ENCODE data around the gene MTERF4. TPM values are rescaled to one million over a fixed set of nuclear protein-coding genes. Genes with fewer than 3 reads are reported as not detected.

Gene MTERF4
- total and polyA plus RNA-seq, 2 of the 8 experiments (the other 6 are each of a cell fraction or from before 2014, with no cell fraction given), result 25.9 to 28.5 TPM

- no peak overlapping the region for H3K9ac ChIP-seq (replicated peaks in 1 of 4; ENCODE audit: extremely low read depth in 1 of 4, low read depth in 3 of 4, low read length in 3 of 4)
- H3K14ac ChIP-seq (ENCODE audit: insufficient read length), result no peak overlapping the region
- no peak overlapping the region for H2AFZ ChIP-seq (ENCODE audit: low read length)
- peaks cover 6 to 20% (median 15%) of the 10 kb centered on the region in 4 experiments; a peak in 6 of 8 replicates for H3K36me3 ChIP-seq (ENCODE audit: control insufficient read depth in 2 of 4, insufficient read depth in 4 of 4, low read length in 3 of 4)
- POLR2A ChIA-PET (ENCODE audit: partially characterized antibody), result no interaction called here
- no peak for FAIRE-seq
- peaks cover 0 to 3% of the 10 kb centered on the region in 2 experiments for H4K20me1 ChIP-seq (replicated peaks in 1 of 2; ENCODE audit: control insufficient read depth in 1 of 2, insufficient read depth in 2 of 2, low read length in 2 of 2)
- no peaks in the 10 kb centered on the region; the same call in 1 of the 2 replicates for H3K79me1 ChIP-seq (ENCODE audit: low read depth, low read length)
- no peak overlapping the region for H3K56ac ChIP-seq (replicated peaks; ENCODE audit: insufficient read length, low read depth, low read length)
- no peak overlapping the region for H4K5ac ChIP-seq (ENCODE audit: insufficient read length, low read depth, low read length)
- no peaks in the 10 kb centered on the region for H3K4me1 ChIP-seq (replicated peaks in 1 of 4; ENCODE audit: control insufficient read depth in 3 of 4, insufficient read depth in 4 of 4, low read length in 3 of 4)
- no peak for DNase-seq (ENCODE audit: low read depth in 1 of 2, low spot score in 2 of 2)
- no peak overlapping the region for H2BK20ac ChIP-seq (ENCODE audit: low read length)
- no peak overlapping the region for H2BK120ac ChIP-seq (replicated peaks; ENCODE audit: low read depth, low read length)
- no peaks in the 10 kb centered on the region for H3K27me3 ChIP-seq (replicated peaks in 1 of 4; ENCODE audit: control insufficient read depth in 3 of 4, extremely low read depth in 1 of 4, insufficient read depth in 3 of 4, low read length in 3 of 4)
- H2BK5ac ChIP-seq (ENCODE audit: low read depth, low read length), result no peak overlapping the region
- no peak overlapping the region for H2AK5ac ChIP-seq (ENCODE audit: low read depth, low read length)
- no peak overlapping the region for H3K18ac ChIP-seq (ENCODE audit: extremely low read depth, low read length)
- H3K23me2 ChIP-seq (ENCODE audit: low read depth, low read length), result no peaks in the 10 kb centered on the region
- no peak overlapping the region for H3K4ac ChIP-seq (replicated peaks; ENCODE audit: insufficient read length, low read depth, low read length)
- no peak overlapping the region for H2BK15ac ChIP-seq (ENCODE audit: low read length)
- WGBS, 2 experiments (ENCODE audit: extremely low coverage in 1 of 2, insufficient coverage in 1 of 2, insufficient read length in 1 of 2, insufficient replicate concordance in 2 of 2, low coverage in 1 of 2, low lambda C conversion rate in 2 of 2, missing lambda C conversion rate in 1 of 2), result 83% methylated on average over 12 of the region's 12 CpGs; no CpG with 5 or more reads in 1 of the 2 experiments
- no peak overlapping the region for H3K4me2 ChIP-seq (ENCODE audit: insufficient read depth in 1 of 2, low read depth in 2 of 2, low read length in 2 of 2)
- no peak overlapping the region for H4K8ac ChIP-seq (ENCODE audit: extremely low read depth, insufficient read depth, low read length)
- H3K4me3 ChIP-seq (ENCODE audit: extremely low read depth in 1 of 4, insufficient read depth in 2 of 4, low read depth in 3 of 4, low read length in 4 of 4), result no peak overlapping the region
- CTCF ChIA-PET (ENCODE audit: partially characterized antibody), result interaction anchor here (1.2 kb wide), 1 partner anchor 51 kb away, joined by 4 read pairs; no protein-coding TSS in a partner anchor
- H3K9me3 ChIP-seq (ENCODE audit: insufficient read depth in 2 of 2, low read depth in 1 of 2, low read length in 1 of 2), result no peaks in the 10 kb centered on the region
- no peak overlapping the region for H3K23ac ChIP-seq (ENCODE audit: insufficient read length)
- no peak overlapping the region for H4K91ac ChIP-seq (replicated peaks; ENCODE audit: insufficient read length, low read length)
- H3K79me2 ChIP-seq (ENCODE audit: control insufficient read depth in 1 of 2, insufficient read depth in 2 of 2, low read length in 2 of 2), result no peaks in the 10 kb centered on the region
- H2BK12ac ChIP-seq (ENCODE audit: low read depth, low read length), result no peak overlapping the region
- H3K27ac ChIP-seq (ENCODE audit: low read depth, low read length), result no peak overlapping the region
- TF ChIP-seq SIRT6 (IDR thresholded peaks at IDR 0.05; ENCODE audit: low read length) (no peak), POLR2AphosphoS5 (IDR thresholded peaks at IDR 0.05; ENCODE audit: low read depth, low read length) (no peak), POU5F1 (IDR thresholded peaks at IDR 0.05; ENCODE audit: low read depth, low read length) (no peak), TEAD4 (IDR thresholded peaks at IDR 0.05; ENCODE audit: low read depth, low read length) (no peak), ATF2 (IDR thresholded peaks at IDR 0.05; ENCODE audit: low read length) (no peak), NRF1 (IDR thresholded peaks at IDR 0.05; ENCODE audit: low read depth, low read length) (no peak), MAFK (IDR thresholded peaks at IDR 0.05; ENCODE audit: low read depth, low read length) (no peak), RAD21 (IDR thresholded peaks at IDR 0.05 in 1 of 2, conservative IDR thresholded peaks at IDR 0.05 in 1 of 2; ENCODE audit: low read depth in 2 of 2, low read length in 2 of 2) (no peak), RNF2 (IDR thresholded peaks at IDR 0.05; ENCODE audit: borderline replicate concordance, low read depth, low read length, missing control alignments, poor library complexity, severe bottlenecking) (no peak), CHD2 (IDR thresholded peaks at IDR 0.05; ENCODE audit: low read length) (no peak), EGR1 (IDR thresholded peaks at IDR 0.05; ENCODE audit: borderline replicate concordance, low read depth, low read length) (no peak)
These were observed 27.2 kb upstream of the MTERF4 start for GRCh38 chr2:241129086-241129871.

Measured in H1 (cell line).